Vagina (tissue), 2 donors: Measurements from ENCODE around the gene MBP. TPM values are rescaled to one million over a fixed set of nuclear protein-coding genes. Genes with fewer than 3 reads are reported as not detected.

Source experiments
- DNase-seq, 2 donors: peaks; one replicate each; pipeline ENCODE4 v3.0.0-alpha.2; 2017; ENCODE audit errors: extremely low spot score in 2 of 2
- H3K27ac ChIP-seq: fragments of 200-600 bp; sonication (generic); one replicate; pipeline ENCODE4 v1.5.1; 2019
- H3K27me3 ChIP-seq: fragments of 200-600 bp; sonication (generic); one replicate; pipeline ENCODE4 v1.5.1; 2019
- H3K36me3 ChIP-seq, 2 donors: fragments of 200-600 bp; sonication (generic); one replicate each; pipeline ENCODE4 v1.5.1; 2017 to 2019
- H3K4me1 ChIP-seq: fragments of 200-600 bp; sonication (generic); one replicate; pipeline ENCODE4 v1.5.1; 2019
- H3K4me3 ChIP-seq, 2 donors: fragments of 200-600 bp; sonication (generic); 1 replicate in 1 of 2; 2 replicates in 1 of 2; pipeline ENCODE4 v1.5.1; 2016 to 2019
- H3K9me3 ChIP-seq: fragments of 200-600 bp; sonication (generic); one replicate; pipeline ENCODE4 v1.5.1; 2019
- CTCF ChIP-seq, 3 experiments: fragments of 450-650 bp in 2 of 3; fragments of 200-600 bp in 1 of 3; sonication (generic) in 1 of 3; IDR thresholded peaks; one replicate each; pipeline ENCODE4 v1.5.1; 2017 to 2019; ENCODE audit warnings: antibody characterized with exemption in 3 of 3, mild to moderate bottlenecking in 2 of 3, moderate library complexity in 2 of 3
- POLR2A ChIP-seq, 2 donors: fragments of 450-650 bp; IDR thresholded peaks; one replicate each; pipeline ENCODE4 v1.6.1; 2017; ENCODE audit warnings: antibody characterized with exemption in 2 of 2, mild to moderate bottlenecking in 2 of 2, moderate library complexity in 2 of 2
- POLR2AphosphoS5 ChIP-seq, 2 donors: sonication (generic); formaldehyde crosslinking; IDR thresholded peaks; one replicate each; pipeline ENCODE4 v1.9.0; 2017; ENCODE audit warnings: antibody characterized with exemption in 2 of 2, mild to moderate bottlenecking in 2 of 2, low read depth in 1 of 2; ENCODE audit not compliant: insufficient read depth in 1 of 2
- intact Hi-C: fragments of 100-400 bp; cut with DNase I; formaldehyde crosslinking; loops from one replicate; pipeline ENCODE4 v1.15.1; 2023
- total RNA-seq: library from RNA; depleted of rRNA; stranded (reverse); fragments of >200 nt; gene quantifications from one replicate; pipeline ENCODE4 v1.2.3, GENCODE V29; 2016

The MBP gene
- total RNA-seq, 1 donor from 2014 or later: 33.6 TPM

GRCh38 chr18:77013811-77014521, 118.6 kb downstream of the MBP start:
- peak; percentile 23 to 39 for TF ChIP-seq POLR2AphosphoS5 (IDR thresholded peaks at IDR 0.05; ENCODE audit: insufficient read depth in 1 of 2, low read depth in 1 of 2)
- TF ChIP-seq POLR2A (IDR thresholded peaks at IDR 0.05): no peak
- TF ChIP-seq CTCF (IDR thresholded peaks at IDR 0.05): no peak
- intact Hi-C loops: loop anchor here (10.0 kb wide), 1 partner anchor 901 kb away; no protein-coding TSS in a partner anchor
- Histone ChIP-seq H3K27ac (peak overlapping the region; percentile 69), H3K27me3 (no peaks in the 10 kb centered on the region), H3K4me3 (no peak overlapping the region), H3K9me3 (no peaks in the 10 kb centered on the region), H3K4me1 (peaks cover 25% of the 10 kb centered on the region), H3K36me3 (peaks cover 0 to 11% of the 10 kb centered on the region in 2 donors)
- DNase-seq: no peak

GRCh38 chr18:77012806-77013541, 119.6 kb downstream of the MBP start:
- H3K36me3 ChIP-seq: peaks cover 0 to 11% of the 10 kb centered on the region in 2 donors

GRCh38 chr18:77012120-77012519, 120.5 kb downstream of the MBP start:
- no peak for DNase-seq
- intact Hi-C loops: loop anchor here (10.0 kb wide), 1 partner anchor 903 kb away; no protein-coding TSS in a partner anchor

More at GRCh38 chr18:77012806-77013541, 119.6 kb downstream of the MBP start:
- no peaks in the 10 kb centered on the region for H3K9me3 ChIP-seq
- intact Hi-C loops: loop anchor here (10.0 kb wide), 1 partner anchor 902 kb away; no protein-coding TSS in a partner anchor
- H3K27me3 ChIP-seq: no peaks in the 10 kb centered on the region
- peak overlapping the region; percentile 69 for H3K27ac ChIP-seq
- H3K4me3 ChIP-seq: no peak overlapping the region
- no peak for DNase-seq
- H3K4me1 ChIP-seq: peaks cover 25% of the 10 kb centered on the region
- TF ChIP-seq CTCF (IDR thresholded peaks at IDR 0.05) (no peak), POLR2A (IDR thresholded peaks at IDR 0.05) (no peak), POLR2AphosphoS5 (IDR thresholded peaks at IDR 0.05; ENCODE audit: insufficient read depth in 1 of 2, low read depth in 1 of 2) (no peak)

GRCh38 chr18:77009675-77010074, 122.9 kb downstream of the MBP start:
- H3K4me1 ChIP-seq: peaks cover 24% of the 10 kb centered on the region
- no peak for DNase-seq
- H3K36me3 ChIP-seq: no peaks in the 10 kb centered on the region
- no peaks in the 10 kb centered on the region for H3K9me3 ChIP-seq
- no peak overlapping the region for H3K4me3 ChIP-seq
- no peak overlapping the region for H3K27ac ChIP-seq
- TF ChIP-seq POLR2A (IDR thresholded peaks at IDR 0.05) (no peak), POLR2AphosphoS5 (IDR thresholded peaks at IDR 0.05; ENCODE audit: insufficient read depth in 1 of 2, low read depth in 1 of 2) (no peak), CTCF (IDR thresholded peaks at IDR 0.05) (no peak)
- H3K27me3 ChIP-seq: no peaks in the 10 kb centered on the region
- intact Hi-C loops: loop anchor here (10.0 kb wide), 2 partner anchors 205 to 905 kb away; no protein-coding TSS in a partner anchor

More at GRCh38 chr18:77012120-77012519, 120.5 kb downstream of the MBP start:
- TF ChIP-seq CTCF (IDR thresholded peaks at IDR 0.05) (no peak), POLR2AphosphoS5 (IDR thresholded peaks at IDR 0.05; ENCODE audit: insufficient read depth in 1 of 2, low read depth in 1 of 2) (no peak), POLR2A (IDR thresholded peaks at IDR 0.05) (no peak)
- Histone ChIP-seq H3K9me3 (no peaks in the 10 kb centered on the region), H3K4me3 (no peak overlapping the region), H3K36me3 (peaks cover 0 to 11% of the 10 kb centered on the region in 2 donors), H3K4me1 (peaks cover 25% of the 10 kb centered on the region), H3K27me3 (no peaks in the 10 kb centered on the region), H3K27ac (no peak overlapping the region)
